Epithelial cell of esophagus (primary cell): Measurements from ENCODE around the gene AR.

ENCODE experiments used
- DNase-seq: peaks from one replicate; pipeline ENCODE4 v3.0.0; 2010; ENCODE audit warnings: low read depth
- H3K4me3 ChIP-seq: 2 replicates; pipeline ENCODE4 v1.5.1; 2011; ENCODE audit warnings: mild to moderate bottlenecking, low read length, control low read depth
- TF ChIP-seq, protein P1 (sequence below): IDR thresholded peaks from 2 replicates; pipeline ENCODE4 v1.5.1; 2011; ENCODE audit warnings: low read depth, mild to moderate bottlenecking, low read length, control low read depth, inconsistent platforms; ENCODE audit not compliant: insufficient read depth; ENCODE audit errors: missing control alignments

The AR gene

DNA sequence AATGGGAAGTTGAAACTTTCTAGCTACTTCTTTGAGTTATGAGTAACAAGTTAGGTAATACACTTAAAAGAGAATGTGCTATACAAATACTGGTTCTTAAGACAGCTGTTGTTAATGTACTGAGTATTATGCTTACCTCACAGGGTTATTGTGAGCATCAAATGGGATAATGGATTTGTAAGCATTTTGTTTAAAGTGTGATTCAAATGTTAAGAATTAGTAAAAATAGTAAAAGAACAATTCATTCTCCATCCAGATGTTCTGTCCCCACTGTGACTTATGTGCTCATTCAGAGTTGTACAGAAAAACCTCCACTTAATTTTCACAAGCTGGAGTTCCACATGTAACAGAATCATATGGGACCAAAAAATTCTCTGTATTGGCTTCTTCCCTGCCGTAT is 63.6 kb downstream of the AR start:
- TF ChIP-seq, protein P1, sequence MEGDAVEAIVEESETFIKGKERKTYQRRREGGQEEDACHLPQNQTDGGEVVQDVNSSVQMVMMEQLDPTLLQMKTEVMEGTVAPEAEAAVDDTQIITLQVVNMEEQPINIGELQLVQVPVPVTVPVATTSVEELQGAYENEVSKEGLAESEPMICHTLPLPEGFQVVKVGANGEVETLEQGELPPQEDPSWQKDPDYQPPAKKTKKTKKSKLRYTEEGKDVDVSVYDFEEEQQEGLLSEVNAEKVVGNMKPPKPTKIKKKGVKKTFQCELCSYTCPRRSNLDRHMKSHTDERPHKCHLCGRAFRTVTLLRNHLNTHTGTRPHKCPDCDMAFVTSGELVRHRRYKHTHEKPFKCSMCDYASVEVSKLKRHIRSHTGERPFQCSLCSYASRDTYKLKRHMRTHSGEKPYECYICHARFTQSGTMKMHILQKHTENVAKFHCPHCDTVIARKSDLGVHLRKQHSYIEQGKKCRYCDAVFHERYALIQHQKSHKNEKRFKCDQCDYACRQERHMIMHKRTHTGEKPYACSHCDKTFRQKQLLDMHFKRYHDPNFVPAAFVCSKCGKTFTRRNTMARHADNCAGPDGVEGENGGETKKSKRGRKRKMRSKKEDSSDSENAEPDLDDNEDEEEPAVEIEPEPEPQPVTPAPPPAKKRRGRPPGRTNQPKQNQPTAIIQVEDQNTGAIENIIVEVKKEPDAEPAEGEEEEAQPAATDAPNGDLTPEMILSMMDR: no peak
- no peak overlapping the region for H3K4me3 ChIP-seq
- no peak for DNase-seq

DNA sequence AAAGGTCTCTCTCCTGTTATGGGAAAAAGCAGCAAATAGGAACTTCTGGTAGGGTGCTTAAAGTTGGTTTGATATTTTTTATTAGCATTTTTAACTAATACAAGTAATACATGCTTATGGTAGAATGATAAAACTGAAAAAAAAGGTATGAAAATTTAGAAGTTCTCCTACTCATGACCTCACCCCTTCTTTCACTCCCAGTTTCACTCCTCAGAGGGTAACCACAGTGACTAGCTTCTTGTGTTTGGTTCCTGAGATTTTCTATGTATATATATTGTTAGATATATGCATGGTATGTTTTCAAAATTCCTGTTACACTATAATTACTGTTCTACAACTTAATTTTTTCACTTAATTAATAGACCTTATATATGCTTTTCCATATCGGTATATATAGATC is 66.5 kb downstream of the AR start:
- TF ChIP-seq, protein P1: no peak
- DNase-seq: no peak
- H3K4me3 ChIP-seq: no peak overlapping the region

DNA sequence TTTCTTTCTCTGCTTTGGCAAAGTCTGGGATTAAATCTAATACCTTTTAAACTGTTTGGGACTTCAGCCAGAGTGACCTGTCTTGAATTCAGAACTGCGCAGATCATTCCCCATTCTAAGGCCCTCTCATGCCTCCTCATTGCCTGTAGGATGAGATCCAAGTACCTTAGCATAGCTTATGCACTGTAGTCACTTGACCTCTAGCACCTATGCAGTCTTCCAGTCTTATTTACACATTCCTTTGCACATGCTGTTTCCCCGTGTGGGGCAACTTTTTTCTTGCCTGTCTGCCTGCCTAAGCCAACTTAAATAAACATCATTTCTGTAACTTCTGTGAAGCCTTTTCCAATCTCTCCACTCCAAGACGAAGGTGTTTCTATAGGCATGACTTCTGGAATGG is 68.4 kb downstream of the AR start:
- peak; percentile 66 for DNase-seq
- TF ChIP-seq, protein P1: no peak
- no peak overlapping the region for H3K4me3 ChIP-seq

DNA sequence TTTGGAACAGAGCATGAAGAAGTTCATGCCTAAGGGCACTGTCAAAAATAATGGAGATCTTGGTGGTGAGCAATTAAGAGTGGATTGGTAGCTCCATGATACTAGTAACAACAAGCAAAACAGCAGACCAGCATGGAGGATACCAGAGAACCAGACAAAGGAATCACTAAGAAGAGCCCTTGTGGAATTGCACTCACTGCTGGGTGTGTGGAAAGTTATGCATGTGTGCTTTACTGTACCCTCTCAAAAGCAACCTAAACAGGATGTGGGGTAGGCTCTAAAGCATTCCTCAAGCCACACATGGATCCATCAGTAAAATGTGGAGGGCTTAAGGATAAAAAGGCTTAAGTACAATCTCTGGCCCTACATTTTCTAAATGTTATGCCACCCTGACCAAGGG is 69.5 kb downstream of the AR start:
- no peak for DNase-seq
- H3K4me3 ChIP-seq: no peak overlapping the region
- TF ChIP-seq, protein P1: no peak

DNA sequence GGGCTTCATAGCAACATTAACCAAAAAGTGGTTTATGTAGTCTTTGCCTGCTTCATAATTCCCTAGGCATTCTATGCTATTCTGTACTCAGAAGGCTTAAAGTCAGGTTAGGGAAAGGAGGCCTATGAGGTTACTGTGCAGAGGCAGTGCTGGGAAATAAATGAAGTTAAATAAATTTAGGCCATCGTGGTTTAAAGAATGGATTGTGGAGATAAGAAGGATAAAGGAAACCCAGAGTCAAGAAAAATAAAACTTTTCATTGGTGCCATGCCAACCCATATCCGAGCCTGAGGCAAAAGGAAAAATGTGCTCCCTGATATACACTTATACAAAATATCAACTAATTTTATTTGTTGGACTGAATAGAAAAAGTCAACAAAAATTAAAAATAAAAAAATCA is 70.2 kb downstream of the AR start:
- no peak for DNase-seq
- TF ChIP-seq, protein P1: no peak
- no peak overlapping the region for H3K4me3 ChIP-seq

DNA sequence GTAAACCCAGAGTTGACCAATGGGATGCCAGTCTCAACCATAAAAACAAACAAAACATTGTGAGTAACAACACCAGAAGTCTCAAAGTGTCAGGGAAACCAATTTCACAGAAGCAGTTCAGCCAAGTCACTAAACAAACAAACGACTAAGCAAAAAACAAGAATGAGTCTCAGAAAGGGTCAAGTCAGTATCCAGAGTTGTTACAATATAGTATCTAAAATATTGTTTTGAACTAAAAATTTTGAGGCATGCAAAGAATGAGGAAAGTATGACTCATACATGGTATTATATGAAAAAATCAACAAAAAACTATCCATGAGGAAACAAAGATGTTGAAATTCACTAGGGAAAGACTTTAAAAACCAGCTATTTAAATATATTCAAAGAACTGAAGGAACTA is 70.6 kb downstream of the AR start:
- DNase-seq: peak; percentile 49
- H3K4me3 ChIP-seq: no peak overlapping the region
- TF ChIP-seq, protein P1: no peak

DNA sequence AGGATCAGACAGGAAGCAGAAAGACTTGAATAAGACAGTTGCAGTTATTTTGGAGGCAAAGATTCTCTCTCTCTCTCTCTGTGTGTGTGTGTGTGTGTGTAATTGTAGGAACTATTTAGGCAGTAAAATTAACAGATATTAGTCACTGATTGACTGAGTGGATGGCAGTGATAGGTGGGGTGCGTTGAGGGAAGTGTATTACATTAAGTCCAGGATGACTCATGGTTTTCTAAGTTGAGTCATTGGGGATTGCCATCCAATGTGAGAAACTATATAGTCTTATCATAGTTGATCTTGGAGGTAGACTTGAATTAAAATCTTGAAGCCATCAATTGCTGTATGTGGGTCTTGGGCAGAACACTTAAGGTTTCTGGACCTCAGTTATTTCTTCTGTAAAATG is 75.4 kb downstream of the AR start:
- TF ChIP-seq, protein P1: no peak
- H3K4me3 ChIP-seq: no peak overlapping the region
- DNase-seq: peak; percentile 87
